SKM-1 (cell line): ENCODE measurements around the gene KRT23.

Experiments
- DNase-seq: peaks from one replicate; lab custom pipeline; 2025; ENCODE audit not compliant: unreplicated experiment; lab: John Stamatoyannopoulos, UW

The KRT23 gene

GRCh38 chr17:40910441-40910841 lies 27.0 kb downstream of the KRT23 start:
- no peak for DNase-seq

GRCh38 chr17:40909755-40910154 lies 27.7 kb downstream of the KRT23 start:
- DNase-seq, result no peak

GRCh38 chr17:40909351-40909750 lies 28.1 kb downstream of the KRT23 start:
- peak; percentile 28 for DNase-seq

- no peak for DNase-seq
These were observed 30.8 kb downstream of the KRT23 start for GRCh38 chr17:40906613-40907012.

- DNase-seq, result no peak
These were observed 32.1 kb downstream of the KRT23 start for GRCh38 chr17:40905370-40905769.

- no peak for DNase-seq
These were observed 34.2 kb downstream of the KRT23 start for GRCh38 chr17:40903129-40903847.

- DNase-seq, result no peak
These were observed 34.9 kb downstream of the KRT23 start for GRCh38 chr17:40902498-40902897.

GRCh38 chr17:40901981-40902474 lies 35.4 kb downstream of the KRT23 start:
- no peak for DNase-seq

- DNase-seq, result no peak
These were observed 36.6 kb downstream of the KRT23 start for GRCh38 chr17:40900809-40901356.

GRCh38 chr17:40896916-40897455 lies 40.5 kb downstream of the KRT23 start:
- DNase-seq, result no peak

- DNase-seq, result no peak
These were observed 42.2 kb downstream of the KRT23 start for GRCh38 chr17:40895106-40895730.

- no peak for DNase-seq
These were observed 49.2 kb downstream of the KRT23 start for GRCh38 chr17:40888196-40888720.

GRCh38 chr17:40886090-40886489 lies 51.4 kb downstream of the KRT23 start:
- no peak for DNase-seq

- no peak for DNase-seq
These were observed 52.5 kb downstream of the KRT23 start, which contains the start of gene KRT20 for GRCh38 chr17:40884708-40885512. Gene KRT20, minus strand, starts transcription at chr17:40885242. Its CDS starts 57 bp downstream, at chr17:40885185.

GRCh38 chr17:40883626-40884334 lies 53.7 kb downstream of the KRT23 start:
- DNase-seq, result no peak

- DNase-seq, result no peak
These were observed 54.4 kb downstream of the KRT23 start for GRCh38 chr17:40883031-40883430.

GRCh38 chr17:40879026-40879425 lies 58.4 kb downstream of the KRT23 start:
- DNase-seq, result no peak

- no peak for DNase-seq
These were observed 59.4 kb downstream of the KRT23 start for GRCh38 chr17:40878044-40878443.

- DNase-seq, result no peak
These were observed 63.6 kb downstream of the KRT23 start for GRCh38 chr17:40873801-40874200.

GRCh38 chr17:40873255-40873654 lies 64.2 kb downstream of the KRT23 start:
- no peak for DNase-seq
